Measurements from ENCODE around the gene GIGYF1.

The GIGYF1 gene

DNA sequence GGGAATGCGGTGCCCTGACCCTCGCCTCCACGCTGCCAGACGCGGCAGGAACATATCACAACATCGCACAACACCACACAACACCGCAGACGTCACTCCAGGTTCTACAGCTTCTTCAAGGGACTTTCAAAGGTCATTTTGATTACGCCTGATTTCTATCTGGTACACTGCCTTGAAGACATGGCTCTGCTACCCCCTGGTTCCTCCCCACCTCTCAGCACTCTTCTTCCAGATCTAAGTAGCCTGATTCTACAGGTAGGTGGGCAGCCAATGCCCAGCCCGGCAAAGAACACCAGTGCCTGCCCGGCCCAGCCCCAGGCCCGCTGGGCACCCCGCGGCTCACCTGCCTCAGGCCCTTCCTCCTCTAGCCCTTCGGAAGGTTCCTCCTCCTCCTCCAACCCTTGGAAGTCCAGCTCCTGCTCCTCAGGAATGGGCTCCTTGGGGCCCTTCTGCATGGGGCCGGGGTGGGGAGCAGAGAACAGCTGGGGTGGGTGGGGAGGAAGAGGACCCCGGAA lies 8.4 kb downstream of the GIGYF1 start:
- DNase-seq (ENCODE audit: low read depth in 4 of 4, low spot score in 1 of 4), result no peak

DNA sequence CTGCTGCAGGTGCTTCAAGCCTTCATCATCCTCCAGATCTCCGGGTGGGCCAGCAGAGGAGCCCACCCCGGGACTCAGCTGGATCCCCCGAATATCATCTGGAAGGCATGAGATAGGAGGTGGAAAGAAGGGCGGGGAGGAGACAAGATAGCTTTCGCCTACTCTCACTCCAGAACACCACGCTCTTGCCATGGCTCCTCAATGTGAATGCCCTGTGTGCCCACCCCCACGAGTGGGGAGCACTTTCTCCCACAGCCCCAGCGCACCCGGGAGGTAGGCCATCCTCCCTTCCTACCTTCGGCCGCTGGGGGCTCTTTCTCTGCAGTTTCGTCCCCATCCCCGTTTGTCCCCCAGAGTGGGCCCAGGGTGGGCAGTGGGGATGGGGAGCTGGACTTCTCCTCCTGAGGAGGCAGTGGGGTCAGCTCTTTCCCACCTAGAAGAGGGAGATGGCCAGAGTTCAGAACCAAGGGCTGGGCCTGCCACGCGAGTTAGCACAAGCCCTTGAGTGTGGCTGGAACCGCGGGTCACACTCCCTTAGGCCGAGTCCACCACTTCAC lies 8.9 kb downstream of the GIGYF1 start:
- DNase-seq (ENCODE audit: low read depth in 4 of 4, low spot score in 1 of 4), result no peak

DNA sequence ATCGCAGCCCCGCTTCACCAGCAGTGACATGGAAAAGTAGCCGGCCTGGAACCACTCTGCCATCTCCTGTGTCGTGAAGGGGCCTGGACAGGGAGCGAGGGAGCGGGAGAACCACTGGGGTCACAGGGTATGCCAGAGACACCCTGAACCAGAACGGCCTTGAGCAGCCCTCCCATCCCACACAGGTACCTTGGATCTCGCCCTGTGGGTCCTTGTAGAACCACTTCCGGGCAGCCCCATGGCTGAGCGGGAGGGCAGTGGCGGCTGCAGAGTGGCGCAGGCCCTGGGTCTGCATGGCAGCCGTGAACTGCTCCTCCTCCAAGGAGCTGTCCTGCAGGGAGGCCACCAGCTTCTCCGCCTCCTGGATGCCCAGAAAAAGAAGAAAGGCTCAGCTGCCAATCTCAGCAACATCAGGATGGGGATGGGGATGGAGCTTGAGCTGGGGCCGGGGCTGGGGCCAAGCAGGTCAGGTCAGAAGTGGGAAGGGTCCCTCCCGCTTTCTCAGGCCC lies 9.5 kb downstream of the GIGYF1 start:
- no peak for DNase-seq (ENCODE audit: low read depth in 4 of 4, low spot score in 1 of 4)

DNA sequence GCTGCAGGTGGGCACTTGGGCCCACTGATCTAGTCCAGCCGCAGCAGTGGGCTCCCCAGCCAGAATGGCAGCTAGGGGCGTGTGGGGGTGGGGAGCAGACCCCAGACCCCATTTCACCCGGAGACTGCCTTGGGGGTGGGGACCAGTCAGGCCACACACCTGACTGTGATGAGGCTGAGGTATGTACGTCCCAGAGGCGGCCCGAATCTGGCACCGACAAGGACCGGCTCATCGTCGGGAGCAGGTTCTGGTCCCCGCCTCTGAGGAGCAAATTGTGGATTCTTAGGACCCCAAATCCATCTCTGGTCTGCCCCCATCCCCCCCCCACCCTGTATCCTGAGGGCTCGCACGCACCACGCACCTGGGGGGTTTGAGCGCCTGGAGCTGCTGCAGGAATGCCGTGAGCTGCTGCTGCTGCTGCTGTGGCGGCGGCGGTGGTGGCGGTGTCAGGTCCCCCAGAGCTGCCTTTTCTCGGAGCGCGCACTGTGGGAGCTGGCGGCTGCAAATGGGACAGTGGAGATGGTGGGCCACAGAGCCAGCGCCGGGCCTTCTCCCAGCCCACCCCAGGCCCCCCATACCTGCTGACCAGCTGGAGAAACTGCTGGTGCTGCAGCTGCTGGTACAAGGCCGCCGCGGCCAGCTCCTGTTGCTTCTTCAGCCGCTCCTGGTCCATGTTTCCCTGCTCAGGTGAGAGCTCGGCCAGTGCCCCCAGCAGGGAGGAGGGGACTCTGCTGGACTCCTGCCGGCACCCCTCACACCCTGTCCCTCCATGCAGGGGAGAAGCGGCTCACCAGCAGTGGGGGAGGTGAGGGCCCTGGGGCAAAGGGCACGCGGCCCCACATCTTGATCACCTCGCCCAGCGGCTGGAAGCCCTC lies 10.2 kb downstream of the GIGYF1 start:
- DNase-seq (ENCODE audit: low read depth in 4 of 4, low spot score in 1 of 4), result no peak

DNA sequence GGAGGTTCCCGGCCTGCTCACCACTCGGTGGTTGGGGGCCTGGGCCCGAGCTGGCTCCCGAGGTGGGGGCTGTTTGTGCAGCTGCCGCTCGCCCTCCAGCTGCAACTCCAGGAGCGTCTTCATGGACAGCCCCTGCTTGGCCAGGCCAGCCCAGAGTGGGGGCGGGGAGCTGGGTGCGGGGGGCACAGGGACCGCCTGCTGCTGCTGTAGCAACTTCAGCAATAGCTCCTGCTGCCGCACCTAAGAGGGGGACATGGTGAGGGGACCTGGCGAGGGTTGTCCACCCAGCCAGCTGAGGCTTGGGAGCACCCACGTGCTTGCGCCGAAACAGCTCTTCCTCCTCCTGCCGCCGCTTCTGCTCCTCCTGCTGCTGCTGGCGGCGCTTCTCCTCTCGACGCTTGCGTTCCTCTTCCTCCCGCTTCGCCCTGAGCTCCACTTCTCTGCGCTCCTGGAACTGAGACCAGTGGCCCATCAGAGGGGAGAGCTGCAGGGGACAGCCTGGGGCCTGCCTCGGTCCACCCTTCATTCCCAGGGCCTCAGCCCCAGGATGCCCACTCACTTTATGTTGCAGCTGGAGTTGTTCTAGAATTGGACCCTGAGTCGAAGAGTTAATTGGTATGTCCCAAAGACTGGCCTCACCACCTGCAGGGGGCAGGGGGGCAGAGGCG lies 10.9 kb downstream of the GIGYF1 start:
- no peak for DNase-seq (ENCODE audit: low read depth in 4 of 4, low spot score in 1 of 4)

DNA sequence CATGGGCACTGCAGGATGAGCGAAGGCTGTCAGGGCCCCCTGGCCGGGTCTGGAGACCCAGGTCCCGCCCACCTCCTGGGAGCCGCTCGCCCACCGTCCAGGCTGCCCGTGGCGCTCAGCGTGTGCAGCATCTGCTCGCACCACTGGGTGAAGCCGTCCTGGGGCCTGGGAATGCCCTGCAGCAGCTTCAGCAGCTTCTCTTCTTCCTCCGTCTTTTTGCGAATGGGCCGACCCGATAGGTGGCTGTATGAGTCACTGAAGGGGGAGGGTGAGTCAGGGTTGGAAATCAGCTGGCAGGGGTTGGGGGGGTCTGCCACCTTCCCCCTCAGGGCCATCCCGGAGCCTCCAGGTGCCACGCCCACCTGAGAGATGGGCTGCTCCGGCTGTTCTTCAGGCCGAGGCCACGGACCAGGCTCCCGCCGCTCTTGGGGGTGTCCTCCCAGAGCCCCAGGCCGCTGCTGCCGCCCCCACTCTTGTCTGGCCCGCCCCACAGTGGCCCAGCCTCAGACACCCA lies 11.8 kb downstream of the GIGYF1 start:
- no peak for DNase-seq (ENCODE audit: low read depth in 4 of 4, low spot score in 1 of 4)

DNA sequence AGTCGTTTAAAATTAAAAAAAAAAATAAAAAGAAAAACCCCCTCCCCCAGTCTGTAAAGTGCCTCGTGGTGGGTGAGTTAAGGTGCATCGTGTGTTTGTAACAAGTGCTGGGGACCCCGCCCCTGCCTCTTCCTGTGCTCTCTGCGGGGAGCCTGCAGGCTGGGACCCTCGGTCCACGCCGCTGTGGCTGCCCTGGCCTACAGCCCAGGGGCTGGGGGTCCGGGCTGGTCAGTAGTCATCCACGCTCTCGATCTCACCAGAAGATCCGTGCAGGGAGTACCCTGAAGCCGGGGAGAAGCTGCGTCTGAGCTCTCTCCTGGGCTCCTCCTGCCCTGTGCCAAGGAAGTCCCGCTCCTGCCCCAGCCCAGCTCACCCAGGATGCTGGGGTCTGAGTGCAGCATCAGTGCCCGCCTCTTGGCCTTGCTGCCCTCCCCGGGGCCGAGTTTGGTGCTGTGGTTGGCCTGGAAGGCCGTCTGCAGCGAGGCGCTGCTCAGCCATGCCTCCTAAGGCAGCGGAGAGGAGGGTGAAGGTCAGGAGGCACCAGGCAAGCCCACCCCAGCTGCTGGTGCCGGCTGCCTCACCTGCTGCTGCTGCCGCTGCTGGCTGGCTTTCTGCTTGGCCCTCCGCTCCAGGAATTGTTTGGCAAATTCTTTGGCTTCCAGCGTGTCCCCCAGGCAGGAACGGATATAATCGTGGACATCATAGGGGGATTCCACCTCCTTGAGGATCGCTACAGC lies 12.4 kb downstream of the GIGYF1 start:
- DNase-seq (ENCODE audit: low read depth in 4 of 4, low spot score in 1 of 4), result no peak

DNA sequence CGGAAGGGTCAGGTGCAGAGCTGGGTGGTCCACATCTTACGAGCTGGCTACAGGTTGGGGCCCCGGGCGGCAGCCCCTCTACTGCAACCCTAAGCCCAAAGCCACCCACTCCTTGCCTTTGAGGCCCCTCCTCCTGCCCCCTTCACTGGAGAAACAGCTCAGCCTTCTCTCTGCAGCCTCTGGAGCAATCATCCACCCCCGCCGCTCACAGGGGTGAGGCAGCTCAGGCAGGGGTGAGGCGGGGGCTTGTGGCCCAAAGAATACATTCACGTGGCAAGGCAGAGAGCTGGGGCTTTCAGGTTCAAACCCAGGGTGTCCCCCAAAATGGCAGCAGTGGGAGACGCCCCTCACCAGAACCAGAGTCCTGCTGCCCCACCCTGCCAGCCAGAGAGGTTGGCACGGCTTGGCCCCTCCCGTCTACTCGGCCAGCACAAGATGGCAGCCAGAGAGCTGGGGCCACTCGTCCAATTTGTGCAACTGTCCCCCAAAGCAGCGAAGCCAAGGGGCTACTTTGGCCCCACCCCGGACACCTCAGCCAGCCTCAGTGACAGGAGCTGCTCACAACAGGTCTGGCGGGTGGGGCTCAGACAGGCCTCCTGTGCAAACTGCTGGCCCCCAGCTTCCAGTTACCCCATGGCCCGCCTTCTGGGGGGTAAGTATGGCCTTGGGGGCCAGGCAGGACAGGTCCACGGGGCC lies 13.3 kb downstream of the GIGYF1 start:
- DNase-seq (ENCODE audit: low read depth in 4 of 4, low spot score in 1 of 4), result no peak

DNA sequence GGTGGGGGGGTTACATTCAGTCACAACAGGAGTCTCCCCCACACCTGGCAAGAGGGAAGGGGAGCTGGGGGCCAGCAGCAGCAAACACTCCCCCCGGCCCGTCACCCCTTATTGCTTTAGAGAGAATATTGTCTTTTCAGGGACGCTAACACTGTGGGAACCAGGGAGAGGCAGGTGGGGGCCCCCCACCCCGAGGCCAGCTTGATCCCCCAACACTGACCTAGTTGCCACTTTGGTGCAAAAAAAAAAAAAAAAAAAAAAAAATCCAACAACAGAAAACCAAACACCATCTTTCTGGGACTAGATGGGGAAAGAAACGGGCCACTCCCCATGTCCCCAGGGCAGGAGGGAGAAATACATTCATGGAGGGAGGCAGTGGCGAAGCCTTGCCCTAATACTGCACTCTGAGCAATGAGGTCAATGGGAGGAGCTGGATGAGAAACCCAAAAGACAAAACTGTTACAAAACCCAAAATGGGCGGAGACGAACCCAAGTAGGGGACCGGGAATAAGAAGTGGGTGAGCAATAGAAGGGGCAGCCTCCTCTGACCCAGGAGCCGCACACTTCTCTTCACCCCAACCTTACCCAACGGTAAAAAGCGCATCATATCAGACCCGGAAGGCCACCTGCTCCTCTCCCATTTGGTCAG lies 14.0 kb downstream of the GIGYF1 start:
- no peak for DNase-seq (ENCODE audit: low read depth in 4 of 4, low spot score in 1 of 4)

DNA sequence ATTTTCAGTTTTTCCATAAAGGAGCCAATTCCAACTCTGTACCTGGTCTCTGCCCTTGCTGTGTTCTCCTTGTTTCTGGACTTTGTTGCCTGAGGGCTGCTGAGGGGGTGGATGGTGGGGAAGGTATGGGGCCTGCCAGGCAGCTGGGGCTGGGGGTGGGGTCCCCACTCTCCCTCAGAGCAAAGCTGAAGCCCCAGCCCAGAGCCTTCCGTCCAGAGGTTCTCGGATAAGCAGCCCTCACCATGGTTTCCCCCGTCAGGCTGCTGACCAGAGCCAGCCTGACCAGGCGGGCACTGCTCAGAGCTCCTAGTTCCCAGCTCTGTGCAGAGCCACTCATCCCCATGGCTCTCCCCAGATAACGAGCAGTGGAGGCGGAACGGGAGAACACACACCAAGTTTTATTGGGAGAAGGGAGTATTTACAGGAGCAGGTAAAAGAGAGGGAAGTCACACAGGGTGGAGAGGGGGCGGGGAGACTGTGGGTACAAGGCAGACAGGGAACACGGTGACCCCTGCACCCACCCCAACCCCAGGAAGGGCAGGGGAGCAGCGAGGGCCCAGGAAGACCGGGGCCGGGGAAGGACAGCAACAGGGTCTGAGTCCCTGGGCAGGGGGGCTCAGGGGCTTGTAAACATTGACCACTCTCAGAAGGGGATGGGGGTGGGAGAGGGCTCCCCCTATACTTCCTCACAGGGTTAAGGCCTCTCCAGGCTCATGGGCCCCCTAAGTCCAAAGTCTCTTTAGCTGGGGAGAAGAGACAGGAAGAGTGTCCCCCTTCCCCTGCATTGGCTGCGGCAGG lies 14.7 kb downstream of the GIGYF1 start:
- DNase-seq (ENCODE audit: low read depth in 4 of 4, low spot score in 1 of 4), result no peak

DNA sequence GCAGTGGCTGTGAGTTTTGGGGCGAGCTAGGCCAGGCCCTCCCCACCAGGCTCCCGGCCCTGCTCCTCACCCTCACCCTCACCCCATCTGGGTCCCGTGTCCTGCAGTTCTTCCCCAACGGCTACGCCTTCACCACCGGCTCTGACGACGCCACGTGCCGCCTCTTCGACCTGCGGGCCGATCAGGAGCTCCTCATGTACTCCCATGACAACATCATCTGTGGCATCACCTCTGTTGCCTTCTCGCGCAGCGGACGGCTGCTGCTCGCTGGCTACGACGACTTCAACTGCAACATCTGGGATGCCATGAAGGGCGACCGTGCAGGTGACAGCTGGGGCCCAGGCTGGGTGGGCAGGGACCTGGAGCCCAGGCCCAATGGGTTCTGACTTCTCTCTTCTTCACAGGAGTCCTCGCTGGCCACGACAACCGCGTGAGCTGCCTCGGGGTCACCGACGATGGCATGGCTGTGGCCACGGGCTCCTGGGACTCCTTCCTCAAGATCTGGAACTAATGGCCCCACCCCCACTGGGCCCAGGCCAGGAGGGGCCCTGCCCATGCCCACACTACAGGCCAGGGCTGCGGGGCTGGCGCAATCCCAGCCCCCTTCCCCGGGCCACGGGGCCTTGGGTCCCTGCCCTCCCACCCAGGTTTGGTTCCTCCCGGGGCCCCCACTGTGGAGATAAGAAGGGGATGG lies 15.6 kb downstream of the GIGYF1 start:
- DNase-seq (ENCODE audit: low read depth in 4 of 4, low spot score in 1 of 4), result no peak

DNA sequence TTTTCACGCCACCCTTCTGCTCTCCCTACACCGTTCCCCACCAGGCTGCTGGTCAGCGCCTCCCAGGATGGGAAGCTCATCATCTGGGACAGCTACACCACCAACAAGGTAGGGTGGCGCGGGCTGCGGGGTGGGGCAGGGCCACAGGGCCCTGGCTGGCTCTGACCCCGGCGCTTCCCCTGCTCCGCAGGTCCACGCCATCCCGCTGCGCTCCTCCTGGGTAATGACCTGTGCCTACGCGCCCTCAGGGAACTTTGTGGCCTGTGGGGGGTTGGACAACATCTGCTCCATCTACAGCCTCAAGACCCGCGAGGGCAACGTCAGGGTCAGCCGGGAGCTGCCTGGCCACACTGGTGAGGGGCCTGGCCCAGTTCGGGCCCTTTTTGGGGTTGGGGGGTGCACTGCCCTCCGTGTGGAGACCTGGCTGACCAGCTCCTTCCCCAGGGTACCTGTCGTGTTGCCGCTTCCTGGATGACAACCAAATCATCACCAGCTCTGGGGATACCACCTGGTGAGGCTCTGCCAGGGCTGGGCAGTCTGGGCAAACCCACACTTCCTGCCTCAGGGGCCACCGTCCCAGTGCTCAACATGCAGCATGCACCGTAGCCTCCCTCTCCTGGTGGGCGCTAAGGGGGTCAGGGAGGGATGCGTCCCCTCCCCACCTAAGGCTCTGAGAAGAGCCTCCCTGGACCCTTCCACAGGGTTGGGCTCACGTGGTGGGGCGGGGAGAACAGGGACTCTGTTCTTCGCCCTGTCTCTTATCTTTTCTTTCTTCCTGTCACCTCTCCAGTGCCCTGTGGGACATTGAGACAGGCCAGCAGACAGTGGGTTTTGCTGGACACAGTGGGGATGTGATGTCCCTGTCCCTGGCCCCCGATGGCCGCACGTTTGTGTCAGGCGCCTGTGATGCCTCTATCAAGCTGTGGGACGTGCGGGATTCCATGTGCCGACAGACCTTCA lies 16.5 kb downstream of the GIGYF1 start:
- DNase-seq (ENCODE audit: low read depth in 4 of 4, low spot score in 1 of 4), result no peak

DNA sequence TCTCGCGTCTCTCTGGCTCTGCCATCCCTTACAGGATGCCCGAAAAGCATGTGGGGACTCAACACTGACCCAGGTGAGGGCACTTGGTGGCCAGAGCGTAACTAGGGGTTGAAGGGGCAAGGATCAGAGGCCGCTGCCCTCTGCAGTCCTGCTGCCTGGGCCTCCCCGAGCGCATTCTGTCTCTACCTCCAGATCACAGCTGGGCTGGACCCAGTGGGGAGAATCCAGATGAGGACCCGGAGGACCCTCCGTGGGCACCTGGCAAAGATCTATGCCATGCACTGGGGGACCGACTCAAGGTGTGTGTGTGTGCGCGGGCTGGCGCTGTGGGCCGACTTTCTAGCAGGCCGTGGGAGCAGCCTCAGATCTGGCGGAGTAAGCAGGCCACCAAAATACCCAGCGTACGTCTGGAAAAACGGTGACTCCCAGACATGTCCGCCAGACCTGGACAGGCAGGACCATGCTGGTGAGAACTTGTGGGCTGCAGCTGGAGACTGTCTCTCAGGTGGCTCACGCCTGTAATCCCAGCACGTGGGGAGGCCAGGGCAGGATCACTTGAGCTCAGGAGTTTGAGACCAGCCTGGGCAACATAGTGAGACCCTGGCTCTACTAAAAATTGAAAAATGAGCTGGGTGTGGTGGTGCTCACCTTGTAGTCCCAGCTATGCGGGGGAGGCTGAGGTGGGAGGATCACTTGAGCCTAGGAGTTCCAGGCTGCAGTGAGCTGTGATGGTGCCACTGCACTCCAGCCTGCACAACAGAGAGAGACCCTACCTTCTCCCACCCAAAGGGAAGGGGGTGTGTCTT lies 17.3 kb downstream of the GIGYF1 start:
- DNase-seq (ENCODE audit: low read depth in 4 of 4, low spot score in 1 of 4), result no peak

DNA sequence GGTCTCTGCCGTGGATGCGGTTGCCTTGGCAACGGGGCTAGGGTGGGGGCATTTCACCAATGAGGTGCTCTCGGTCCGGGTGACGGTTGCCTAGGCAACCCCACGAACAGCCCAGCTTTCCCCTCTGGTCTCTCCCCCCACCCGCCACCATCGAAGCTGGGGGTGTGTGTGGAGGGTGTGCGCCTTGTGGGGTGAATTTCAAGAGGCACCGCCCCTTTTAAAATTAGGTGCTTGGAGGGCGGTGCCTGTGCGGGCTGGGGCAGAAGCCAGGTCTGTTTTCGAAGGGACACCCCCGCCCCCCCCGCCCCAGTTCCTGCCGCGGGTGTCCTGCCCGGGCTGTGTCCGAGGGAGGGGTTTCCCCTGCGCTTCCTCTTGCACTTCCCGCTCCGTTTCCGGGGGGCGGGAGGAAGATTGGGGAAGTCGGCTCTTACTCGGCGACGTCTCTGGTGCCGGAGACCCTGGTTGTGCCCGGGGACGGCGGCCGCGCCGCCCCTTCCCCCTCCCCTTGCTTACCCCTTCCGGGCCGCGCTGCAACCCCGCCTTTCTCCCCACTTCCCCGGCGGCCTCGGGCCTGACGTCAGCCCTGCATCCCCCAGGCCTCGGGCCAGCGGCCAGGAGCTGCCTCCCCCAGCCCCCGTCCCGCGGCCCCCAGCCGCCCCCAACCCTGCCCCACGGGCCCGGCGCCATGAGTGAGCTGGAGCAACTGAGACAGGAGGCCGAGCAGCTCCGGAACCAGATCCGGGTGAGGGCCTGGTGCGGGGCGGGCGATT lies 18.3 kb downstream of the GIGYF1 start:
- peak; percentile 42 to 78 (median 54) for DNase-seq (ENCODE audit: low read depth in 4 of 4, low spot score in 1 of 4)

DNA sequence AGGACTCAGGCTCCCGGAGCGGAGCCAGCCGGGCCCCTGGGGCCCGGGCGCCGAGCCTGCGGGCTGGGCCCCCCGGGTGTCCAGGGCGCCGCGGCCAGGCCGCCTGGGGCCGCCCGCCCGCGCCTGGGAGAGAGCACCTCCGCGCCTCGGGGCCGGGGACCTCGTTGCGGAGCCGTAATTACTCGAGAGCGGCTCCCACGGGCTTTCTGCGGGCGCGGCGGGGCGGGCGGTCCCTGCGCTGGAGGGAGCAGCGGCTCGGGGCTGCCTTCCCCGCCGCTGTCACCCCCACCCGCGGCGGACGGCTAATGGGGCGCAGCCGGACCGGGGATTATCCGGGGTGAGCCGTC lies 19.0 kb downstream of the GIGYF1 start:
- no peak for DNase-seq (ENCODE audit: low read depth in 4 of 4, low spot score in 1 of 4)
